Measurements from ENCODE around the gene SSUH2. TPM values are rescaled to one million over a fixed set of nuclear protein-coding genes. Genes with fewer than 3 reads are reported as not detected.

Gene SSUH2
- total and polyA plus RNA-seq, 2 of the 13 experiments (the other 11 are each of a cell fraction or from before 2014, with no cell fraction given): 38.1 to 136 TPM

- TF ChIP-seq THAP9 (CRISPR knock-in tag; IDR thresholded peaks at IDR 0.05; ENCODE audit: borderline replicate concordance) (no peak), NFE2 (CRISPR knock-in tag; IDR thresholded peaks at IDR 0.05) (no peak), MEF2D (CRISPR knock-in tag; IDR thresholded peaks at IDR 0.05) (0 out of 2 replicates have a peak, but pooled peaks have one; percentile 48), KMT2B (CRISPR knock-in tag; IDR thresholded peaks at IDR 0.05) (0 out of 2 replicates have a peak, but pooled peaks have one; percentile 27), ZSCAN9 (CRISPR knock-in tag; IDR thresholded peaks at IDR 0.05; ENCODE audit: borderline replicate concordance) (peak; percentile 62), ZNF564 (CRISPR knock-in tag; IDR thresholded peaks at IDR 0.05) (0 out of 2 replicates have a peak, but pooled peaks have one; percentile 48), BRD4 (CRISPR knock-in tag; IDR thresholded peaks at IDR 0.05) (no peak), ZNF607 (CRISPR knock-in tag; IDR thresholded peaks at IDR 0.05; ENCODE audit: borderline replicate concordance) (no peak), ZBTB10 (CRISPR knock-in tag; IDR thresholded peaks at IDR 0.05; ENCODE audit: borderline replicate concordance) (0 out of 2 replicates have a peak, but pooled peaks have one; percentile 45), HNF1B (CRISPR knock-in tag; IDR thresholded peaks at IDR 0.05) (peak; percentile 26; the same call in 1 of the 2 replicates), MTA1 (CRISPR knock-in tag; IDR thresholded peaks at IDR 0.05; ENCODE audit: borderline replicate concordance) (no peak), ZFP1 (CRISPR knock-in tag; IDR thresholded peaks at IDR 0.05) (no peak), NKX3-1 (CRISPR knock-in tag; IDR thresholded peaks at IDR 0.05) (peak; percentile 79; the same call in 1 of the 2 replicates), HDAC1 (CRISPR knock-in tag; IDR thresholded peaks at IDR 0.05) (peak; percentile 55; the same call in 1 of the 2 replicates), ATF7 (IDR thresholded peaks at IDR 0.05) (no peak), ATF7 (CRISPR knock-in tag; IDR thresholded peaks at IDR 0.05) (no peak), ZBTB1 (CRISPR knock-in tag; IDR thresholded peaks at IDR 0.05; ENCODE audit: borderline replicate concordance) (no peak), ZNF264 (CRISPR knock-in tag; IDR thresholded peaks at IDR 0.05) (peak; percentile 37; the same call in 1 of the 2 replicates), LBX2 (CRISPR knock-in tag; IDR thresholded peaks at IDR 0.05; ENCODE audit: borderline replicate concordance) (no peak), ZSCAN30 (CRISPR knock-in tag; IDR thresholded peaks at IDR 0.05) (no peak), RFXANK (CRISPR knock-in tag; IDR thresholded peaks at IDR 0.05) (no peak; the same call in 1 of the 2 replicates), NFIC (IDR thresholded peaks at IDR 0.05; ENCODE audit: low read length) (0 out of 2 replicates have a peak, but pooled peaks have one; percentile 62)
These were observed 2.8 kb upstream of the SSUH2 start (continued) for GRCh38 chr3:8647137-8647985.

Data from HepG2 (cell line).